Erythroblast (primary cell): ENCODE results near the gene TUBA1C.
"Not testable (repeated sequence)": the region's sequence is repeated elsewhere in the genome, so short reads cannot be mapped to it uniquely, and the experiment has no call there.

Experiments used
- DNase-seq, 2 experiments: peaks; one replicate each; lab custom pipeline; 2025; lab: John Stamatoyannopoulos, UW
- GATA1 ChIP-seq: IDR thresholded peaks from 2 replicates; pipeline ENCODE4 v1.6.1; 2011; ENCODE audit warnings: low read depth, mild to moderate bottlenecking, control low read depth, low read length, moderate library complexity
- POLR2A ChIP-seq: IDR thresholded peaks from 2 replicates; pipeline ENCODE4 v1.6.1; 2011; ENCODE audit warnings: mild to moderate bottlenecking, low read length

TUBA1C gene

GRCh38 chr12:49296034-49296835 lies 31.4 kb downstream of the TUBA1C start:
- TF ChIP-seq GATA1: no peak
- no peak for TF ChIP-seq POLR2A
- peak; percentile 68 to 80 for DNase-seq

GRCh38 chr12:49296836-49297694 lies 32.2 kb downstream of the TUBA1C start:
- TF ChIP-seq POLR2A: no peak
- TF ChIP-seq GATA1: no peak
- peak in 1 of 2 experiments; percentile 38 for DNase-seq

DNA sequence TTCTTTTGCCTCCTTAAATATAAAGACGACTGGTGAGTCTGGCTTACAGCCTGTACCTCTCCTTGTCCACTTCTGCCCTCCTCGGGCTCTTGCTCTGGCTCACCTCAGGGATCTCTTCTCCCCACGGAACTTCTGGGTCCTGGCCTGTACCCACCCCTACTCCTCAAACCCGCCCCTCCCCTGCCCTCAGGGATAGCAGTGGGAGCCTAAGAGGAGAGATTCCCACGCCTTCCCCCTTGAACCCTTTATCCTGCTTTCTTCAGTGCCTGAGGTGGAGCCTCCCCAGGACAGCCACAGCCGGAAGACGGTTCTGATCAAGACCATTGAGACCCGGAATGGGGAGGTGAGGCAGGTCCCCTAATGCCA lies 32.8 kb downstream of the TUBA1C start:
- DNase-seq: no peak
- TF ChIP-seq POLR2A (no peak), GATA1 (no peak)

DNA sequence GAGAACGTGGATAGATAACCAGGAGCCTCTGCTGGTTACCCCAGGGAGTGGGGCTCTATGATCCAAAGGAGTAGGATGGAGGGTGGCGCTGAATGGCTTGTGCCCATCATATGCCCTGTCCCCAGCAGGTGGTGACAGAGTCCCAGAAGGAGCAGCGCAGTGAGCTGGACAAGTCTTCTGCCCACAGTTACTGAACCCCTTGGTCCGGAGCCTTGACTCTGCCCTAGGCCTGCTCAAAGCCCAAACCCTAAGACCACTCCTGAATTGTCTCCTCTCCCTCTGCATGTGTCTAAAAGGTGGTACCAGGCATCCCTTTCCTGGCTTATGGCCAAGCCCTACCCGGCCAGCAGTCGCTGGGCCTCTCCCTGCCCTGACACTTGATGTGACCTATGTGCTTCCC lies 33.3 kb downstream of the TUBA1C start:
- peak in 1 of 2 experiments; percentile 27 for DNase-seq
- TF ChIP-seq POLR2A: no peak
- TF ChIP-seq GATA1: no peak

DNA sequence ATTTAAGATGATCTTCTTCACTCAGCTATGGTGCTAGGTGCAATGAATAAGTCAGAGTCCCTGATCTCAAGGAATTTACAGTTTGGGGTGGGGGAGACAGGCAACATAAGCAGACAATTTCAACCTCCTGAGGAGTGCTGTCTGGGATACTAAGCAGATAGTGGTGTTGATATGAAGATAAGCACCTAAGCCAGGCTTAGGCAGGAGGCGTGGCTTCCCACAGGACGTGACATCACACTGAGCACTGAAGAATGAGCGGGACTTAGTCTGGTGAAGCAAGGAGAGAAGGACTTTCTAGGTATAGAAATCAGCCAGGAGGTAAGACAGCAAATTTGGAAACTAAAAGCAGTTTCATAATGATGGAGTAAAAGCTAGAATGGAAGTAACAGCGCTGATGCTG lies 36.9 kb downstream of the TUBA1C start:
- DNase-seq: peak in 1 of 2 experiments; percentile 10
- TF ChIP-seq GATA1 (no peak), POLR2A (no peak)

GRCh38 chr12:49304161-49304560 lies 39.3 kb downstream of the TUBA1C start:
- DNase-seq: no peak
- TF ChIP-seq POLR2A (no peak), GATA1 (no peak)

DNA sequence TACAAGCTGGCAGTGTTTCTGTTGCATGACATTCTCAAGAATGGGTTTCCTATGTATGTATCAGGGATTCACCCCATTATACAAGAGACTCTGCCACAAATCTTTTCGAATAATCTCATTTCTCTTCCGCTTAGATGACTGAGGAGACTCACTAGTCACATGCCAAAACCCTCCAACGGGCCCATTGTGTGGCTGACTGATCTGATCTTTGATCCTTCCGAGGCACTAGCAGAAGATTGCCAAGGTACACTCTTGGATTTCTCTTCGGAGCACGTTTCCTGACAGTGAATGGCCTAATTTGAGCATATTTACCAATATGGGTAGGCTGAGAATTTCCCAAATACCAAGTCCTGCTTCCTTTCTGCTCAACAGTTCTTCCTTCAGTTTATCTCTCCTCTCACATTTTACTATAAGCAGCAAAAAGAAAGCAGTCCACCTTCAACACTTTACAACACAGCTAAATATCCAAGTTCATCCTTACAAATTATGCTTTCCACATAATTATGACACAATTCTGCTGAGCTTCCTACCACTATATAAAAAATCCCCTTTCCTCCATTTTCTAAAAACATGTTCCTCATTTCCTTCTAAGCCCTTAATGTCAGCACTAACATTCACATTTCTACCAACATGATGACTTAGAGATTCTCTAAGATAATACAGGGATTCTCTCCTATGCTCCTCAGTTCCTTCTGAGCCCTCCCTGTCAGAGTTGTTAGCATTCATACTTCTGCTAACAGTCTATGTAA lies 41.1 kb downstream of the TUBA1C start:
- no peak for DNase-seq
- TF ChIP-seq GATA1: no peak
- TF ChIP-seq POLR2A: no peak

GRCh38 chr12:49309386-49309785 lies 44.5 kb downstream of the TUBA1C start:
- no peak for DNase-seq
- TF ChIP-seq POLR2A (no peak), GATA1 (no peak)

DNA sequence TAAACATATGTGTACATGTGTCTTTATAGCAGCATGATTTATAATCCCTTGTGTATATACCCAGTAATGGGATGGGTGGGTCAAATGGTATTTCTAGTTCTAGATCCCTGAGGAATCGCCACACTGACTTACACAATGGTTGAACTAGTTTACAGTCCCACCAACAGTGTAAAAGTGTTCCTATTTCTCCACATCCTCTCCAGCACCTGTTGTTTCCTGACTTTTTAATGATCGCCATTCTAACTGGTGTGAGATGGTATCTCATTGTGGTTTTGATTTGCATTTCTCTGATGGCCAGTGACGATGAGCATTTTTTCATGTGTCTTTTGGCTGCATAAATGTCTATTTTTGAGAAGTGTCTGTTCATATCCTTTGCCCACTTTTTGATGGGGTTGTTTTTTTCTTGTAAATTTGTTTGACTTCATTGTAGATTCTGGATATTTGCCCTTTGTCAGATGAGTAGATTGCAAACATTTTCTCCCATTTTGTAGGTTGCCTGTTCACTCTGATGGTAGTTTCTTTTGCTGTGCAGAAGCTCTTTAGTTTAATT lies 45.6 kb downstream of the TUBA1C start:
- DNase-seq: not testable (repeated sequence)

DNA sequence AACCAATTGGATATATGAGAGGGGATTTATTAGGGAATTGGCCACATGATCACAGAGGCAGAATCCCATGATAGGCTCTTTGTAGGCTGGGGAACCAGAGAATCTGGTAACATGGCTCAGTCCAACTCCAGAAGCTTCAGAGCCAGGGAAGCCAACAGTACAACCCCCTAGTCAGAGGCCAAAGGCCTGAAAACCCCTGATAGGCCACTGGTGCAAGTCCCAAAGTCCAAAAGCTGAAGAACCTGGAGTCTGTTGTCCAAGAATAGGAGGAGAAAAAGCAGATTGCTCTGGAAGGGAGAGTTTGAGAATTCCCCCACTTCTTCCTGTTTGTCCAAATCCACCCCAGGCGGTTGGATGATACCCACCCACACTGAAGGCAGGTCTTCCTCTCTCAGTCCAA lies 49.9 kb downstream of the TUBA1C start:
- no peak for TF ChIP-seq GATA1
- TF ChIP-seq POLR2A: no peak
- DNase-seq: no peak

- DNase-seq: not testable (repeated sequence)
Measured at GRCh38 chr12:49317118-49317517, 52.2 kb downstream of the TUBA1C start.

- DNase-seq: not testable (repeated sequence)
Measured at GRCh38 chr12:49320411-49321103, 55.7 kb downstream of the TUBA1C start.

DNA sequence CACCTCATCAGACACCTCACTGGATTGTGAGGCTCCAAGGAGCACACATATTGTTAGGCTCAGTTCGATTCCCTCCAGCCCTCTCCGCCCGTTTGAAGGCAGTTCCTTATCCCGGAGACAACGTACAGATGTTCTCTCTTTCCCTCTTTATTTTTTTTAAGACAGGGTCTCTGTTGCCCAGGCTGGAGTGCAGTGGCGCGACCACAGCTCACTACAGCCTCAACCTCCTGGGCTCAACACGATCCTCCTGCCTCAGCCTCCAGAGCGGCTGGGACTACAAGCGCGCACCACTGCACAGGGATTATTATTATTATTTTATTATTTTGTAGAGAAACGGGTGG lies 57.5 kb downstream of the TUBA1C start:
- no peak for DNase-seq
- TF ChIP-seq POLR2A: no peak
- no peak for TF ChIP-seq GATA1
